Mesendoderm (in vitro differentiated cells): Measurements from ENCODE around the gene UPF2.

ENCODE experiments used
- DNase-seq: peaks from one replicate; pipeline ENCODE4 v3.0.0; 2013
- H2AK5ac ChIP-seq: 2 replicates; pipeline ENCODE4 v1.6.1; 2013; ENCODE audit warnings: low read length, inconsistent platforms
- H2BK120ac ChIP-seq: 2 replicates; pipeline ENCODE4 v1.6.1; 2013; ENCODE audit warnings: low read depth, mild to moderate bottlenecking, low read length, moderate library complexity, mixed read lengths
- H2BK15ac ChIP-seq: replicated peaks from 2 replicates; pipeline ENCODE4 v1.6.1; 2013; ENCODE audit warnings: low read depth, mild to moderate bottlenecking, moderate library complexity
- H2BK5ac ChIP-seq: 2 replicates; pipeline ENCODE4 v1.6.1; 2013; ENCODE audit warnings: low read length, inconsistent platforms
- H3K18ac ChIP-seq: 2 replicates; pipeline ENCODE4 v1.6.1; 2013; ENCODE audit warnings: mild to moderate bottlenecking, low read length, mixed read lengths
- H3K23ac ChIP-seq: one replicate; pipeline ENCODE4 v1.6.1; 2013; ENCODE audit warnings: low read length
- H3K27ac ChIP-seq: 2 replicates; pipeline ENCODE4 v1.5.1; 2013; ENCODE audit warnings: low read depth, mild to moderate bottlenecking, inconsistent platforms, low read length, moderate library complexity
- H3K27me3 ChIP-seq: 2 replicates; pipeline ENCODE4 v1.6.1; 2013; ENCODE audit warnings: low read length, control low read depth, mild to moderate bottlenecking, inconsistent platforms; ENCODE audit not compliant: insufficient read depth, poor library complexity
- H3K36me3 ChIP-seq: 2 replicates; pipeline ENCODE4 v1.6.1; 2013; ENCODE audit warnings: low read length, inconsistent platforms; ENCODE audit not compliant: control insufficient read depth, insufficient read depth
- H3K4ac ChIP-seq: one replicate; pipeline ENCODE4 v1.6.1; 2013; ENCODE audit warnings: low read depth, mild to moderate bottlenecking, low read length, moderate library complexity
- H3K4me1 ChIP-seq: 2 replicates; pipeline ENCODE4 v1.6.1; 2013; ENCODE audit warnings: low read depth, low read length, inconsistent platforms; ENCODE audit not compliant: control insufficient read depth
- H3K4me2 ChIP-seq: 2 replicates; pipeline ENCODE4 v1.6.1; 2013; ENCODE audit warnings: low read length
- H3K4me3 ChIP-seq: 2 replicates; pipeline ENCODE4 v1.5.1; 2013; ENCODE audit warnings: mild to moderate bottlenecking, low read length
- H3K56ac ChIP-seq: one replicate; pipeline ENCODE4 v1.6.1; 2013; ENCODE audit warnings: low read length
- H3K79me1 ChIP-seq: 2 replicates; pipeline ENCODE4 v1.6.1; 2013; ENCODE audit warnings: low read length, inconsistent platforms
- H3K79me2 ChIP-seq: 2 replicates; pipeline ENCODE4 v1.6.1; 2013; ENCODE audit warnings: mild to moderate bottlenecking, low read length; ENCODE audit not compliant: control insufficient read depth, insufficient read depth
- H3K9ac ChIP-seq: 2 replicates; pipeline ENCODE4 v1.6.1; 2013; ENCODE audit warnings: low read length, inconsistent platforms
- H4K5ac ChIP-seq: one replicate; pipeline ENCODE4 v1.6.1; 2013; ENCODE audit warnings: low read length
- H4K8ac ChIP-seq: one replicate; pipeline ENCODE4 v1.6.1; 2013; ENCODE audit warnings: low read depth, mild to moderate bottlenecking, control low read depth, low read length, moderate library complexity
- WGBS: extraction: QIAGEN DNeasy Blood & Tissue Kit; methylation state at CpG from one replicate; pipeline ENCODE4 v1.1.7; 2013; ENCODE audit warnings: low lambda C conversion rate, missing lambda C conversion rate; ENCODE audit not compliant: insufficient coverage; ENCODE audit errors: extremely low coverage; 5-methylcytosine and 5-hydroxymethylcytosine counted together

UPF2 gene

DNA sequence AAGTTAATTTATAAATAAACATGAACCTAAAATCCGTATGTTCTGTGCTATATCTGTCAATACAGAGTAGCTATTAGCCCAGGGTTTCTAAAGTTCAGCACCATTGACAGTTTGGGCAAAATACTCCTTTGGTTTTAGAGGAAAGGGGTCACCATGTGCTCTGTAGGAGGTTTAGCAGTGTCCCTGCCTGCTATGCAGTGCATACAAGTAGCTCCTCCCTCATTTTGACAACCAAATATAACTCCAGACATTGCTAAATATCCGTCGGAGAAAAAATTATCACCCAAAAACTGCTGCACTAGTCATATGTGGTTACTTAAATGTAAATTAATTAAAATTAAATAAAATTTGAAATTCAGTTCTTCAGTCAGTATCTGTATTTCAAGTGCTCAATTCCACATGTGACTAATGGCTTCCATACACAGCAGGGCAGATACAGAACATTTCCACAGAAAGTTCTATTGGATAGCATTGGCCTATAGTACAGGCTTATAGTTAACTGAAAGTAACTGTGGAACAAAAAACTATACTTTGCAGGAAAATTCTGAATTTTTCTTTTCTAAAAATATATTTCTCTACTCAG is 6.4 kb downstream of the UPF2 start:
- no peak overlapping the region for H3K18ac ChIP-seq
- no peak overlapping the region for H3K27ac ChIP-seq
- no peak overlapping the region for H2AK5ac ChIP-seq
- H3K36me3 ChIP-seq: peaks cover 2% of the 10 kb centered on the region
- no peaks in the 10 kb centered on the region for H3K4me1 ChIP-seq
- no peak overlapping the region for H2BK15ac ChIP-seq
- H3K56ac ChIP-seq: no peak overlapping the region
- H3K79me1 ChIP-seq: peaks cover 4% of the 10 kb centered on the region
- WGBS: no CpG with 5 or more reads among the region's 3 CpGs
- H3K23ac ChIP-seq: no peak overlapping the region
- H3K4me2 ChIP-seq: no peak overlapping the region
- no peak overlapping the region for H3K4me3 ChIP-seq
- no peak overlapping the region for H2BK120ac ChIP-seq
- peaks cover 31% of the 10 kb centered on the region for H3K79me2 ChIP-seq
- no peak overlapping the region for H3K4ac ChIP-seq
- no peak overlapping the region for H2BK5ac ChIP-seq
- no peak overlapping the region for H4K8ac ChIP-seq
- DNase-seq: no peak
- H3K27me3 ChIP-seq: no peaks in the 10 kb centered on the region
- H4K5ac ChIP-seq: no peak overlapping the region
- H3K9ac ChIP-seq: no peak overlapping the region

DNA sequence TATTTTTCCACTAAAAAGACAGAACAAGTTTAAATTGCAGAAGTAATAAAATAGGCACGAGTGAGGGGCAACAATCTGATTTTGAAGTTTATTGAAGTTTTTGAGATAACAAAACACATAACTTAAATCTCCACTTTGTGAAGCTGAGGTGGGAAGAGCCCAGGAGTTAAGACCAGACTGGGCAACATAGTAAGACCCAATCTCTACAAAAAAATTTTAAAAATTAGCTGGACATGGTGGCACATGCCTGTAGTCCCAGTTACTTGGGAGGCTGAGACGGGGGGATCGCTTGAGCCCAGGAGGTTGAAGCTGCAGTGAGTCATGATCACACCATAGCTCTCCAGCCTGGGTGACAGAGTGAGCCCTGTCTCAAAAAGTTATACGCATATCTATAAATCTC is 11.2 kb downstream of the UPF2 start:
- Histone ChIP-seq H2BK5ac (no peak overlapping the region), H3K4ac (no peak overlapping the region), H3K27me3 (no peaks in the 10 kb centered on the region), H3K18ac (no peak overlapping the region), H3K4me3 (no peak overlapping the region), H3K79me1 (peaks cover 5% of the 10 kb centered on the region), H3K23ac (no peak overlapping the region), H3K9ac (no peak overlapping the region), H4K8ac (no peak overlapping the region), H4K5ac (no peak overlapping the region), H3K79me2 (peaks cover 8% of the 10 kb centered on the region), H2AK5ac (no peak overlapping the region), H3K36me3 (peaks cover 2% of the 10 kb centered on the region), H2BK15ac (no peak overlapping the region), H2BK120ac (no peak overlapping the region), H3K4me1 (no peaks in the 10 kb centered on the region), H3K4me2 (no peak overlapping the region), H3K27ac (no peak overlapping the region), H3K56ac (no peak overlapping the region)
- no CpG with 5 or more reads among the region's 4 CpGs for WGBS
- no peak for DNase-seq

DNA sequence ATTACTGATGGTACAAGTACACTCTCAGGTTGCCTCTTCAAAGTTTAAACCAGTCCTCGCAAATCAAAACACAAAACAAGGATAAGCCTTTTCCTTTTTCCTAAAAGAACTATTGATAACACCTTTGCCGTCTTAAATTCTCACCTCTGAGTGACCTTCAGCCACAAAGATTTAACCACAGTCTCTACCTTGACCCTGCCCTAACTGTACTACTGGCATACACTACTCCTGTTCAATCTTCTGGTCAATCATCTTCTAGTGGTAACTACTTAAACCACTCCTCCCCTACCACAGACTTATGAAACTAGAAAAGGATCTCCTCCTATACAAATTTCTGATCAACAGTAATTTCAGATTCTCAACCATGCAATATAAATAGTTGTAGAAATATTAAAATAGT is 15.1 kb downstream of the UPF2 start:
- WGBS: no CpG with 5 or more reads among the region's 2 CpGs
- Histone ChIP-seq H3K4ac (no peak overlapping the region), H3K4me1 (no peaks in the 10 kb centered on the region), H3K56ac (no peak overlapping the region), H4K8ac (no peak overlapping the region), H3K27me3 (no peaks in the 10 kb centered on the region), H3K4me2 (no peak overlapping the region), H2BK15ac (no peak overlapping the region), H3K27ac (no peak overlapping the region), H3K18ac (no peak overlapping the region), H3K79me1 (peaks cover 5% of the 10 kb centered on the region), H3K4me3 (no peak overlapping the region), H2BK5ac (no peak overlapping the region), H3K23ac (no peak overlapping the region), H2AK5ac (no peak overlapping the region), H4K5ac (no peak overlapping the region), H3K79me2 (peaks cover 10% of the 10 kb centered on the region), H2BK120ac (no peak overlapping the region), H3K9ac (no peak overlapping the region), H3K36me3 (no peaks in the 10 kb centered on the region)
- DNase-seq: no peak

DNA sequence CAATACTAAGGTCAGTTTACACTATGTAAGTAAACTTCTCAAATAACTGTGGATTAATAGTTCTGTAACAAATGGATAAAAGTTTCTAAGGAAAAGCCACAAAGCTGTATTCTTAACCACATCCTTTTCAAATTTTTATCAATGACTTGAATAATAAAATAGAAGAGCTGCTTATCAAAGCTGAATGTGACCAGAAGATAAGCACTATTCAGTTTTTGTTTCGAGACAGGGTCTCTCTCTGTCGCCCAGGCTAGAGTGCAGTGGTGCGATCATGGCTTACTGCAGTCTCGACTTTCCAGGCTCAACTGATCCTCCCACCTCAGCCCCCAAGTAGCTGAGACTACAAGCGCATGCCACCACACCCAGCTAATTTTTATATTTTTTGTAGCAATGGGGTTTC is 17.0 kb downstream of the UPF2 start:
- Histone ChIP-seq H2AK5ac (no peak overlapping the region), H3K79me2 (peaks cover 10% of the 10 kb centered on the region), H4K5ac (no peak overlapping the region), H3K56ac (no peak overlapping the region), H3K4me1 (no peaks in the 10 kb centered on the region), H4K8ac (no peak overlapping the region), H3K36me3 (no peaks in the 10 kb centered on the region), H3K4ac (no peak overlapping the region), H3K23ac (no peak overlapping the region), H3K27ac (no peak overlapping the region), H2BK15ac (no peak overlapping the region), H3K79me1 (peaks cover 7% of the 10 kb centered on the region), H3K4me3 (no peak overlapping the region), H3K18ac (no peak overlapping the region), H3K4me2 (no peak overlapping the region), H3K27me3 (no peaks in the 10 kb centered on the region), H2BK5ac (no peak overlapping the region), H2BK120ac (no peak overlapping the region), H3K9ac (no peak overlapping the region)
- no peak for DNase-seq
- no CpG with 5 or more reads among the region's 5 CpGs for WGBS

DNA sequence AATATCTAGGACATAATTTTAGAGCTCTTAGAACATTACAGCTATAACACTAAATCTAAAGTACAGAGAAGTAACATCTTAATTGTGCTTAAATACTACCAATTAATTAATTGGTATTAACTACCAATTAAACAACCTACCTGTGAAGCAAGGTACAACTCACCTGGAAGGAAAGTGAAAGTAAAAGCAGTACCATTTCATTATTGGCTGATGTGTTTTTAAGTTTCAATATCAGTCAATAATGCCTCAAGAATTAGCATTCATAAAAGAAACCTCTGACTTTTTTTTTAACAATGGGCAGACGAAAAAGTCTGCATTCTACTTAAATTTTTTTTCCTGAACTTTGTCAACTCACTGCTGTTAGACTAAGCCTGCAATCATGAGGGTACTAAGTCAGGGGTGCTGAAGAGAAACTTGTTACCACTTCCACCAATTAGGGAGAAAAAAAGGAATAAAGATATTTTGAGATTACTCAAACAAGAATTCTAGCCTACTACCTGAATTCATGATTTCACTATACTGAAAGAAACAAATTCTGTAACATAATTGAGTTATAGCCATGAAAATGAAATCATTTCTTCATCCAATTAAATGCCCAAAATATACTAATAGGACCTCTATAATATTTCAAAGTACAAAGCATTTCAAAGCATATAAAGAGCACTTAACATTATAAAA is 19.9 kb downstream of the UPF2 start:
- Histone ChIP-seq H3K4me1 (no peaks in the 10 kb centered on the region), H2BK5ac (no peak overlapping the region), H2AK5ac (no peak overlapping the region), H2BK15ac (no peak overlapping the region), H2BK120ac (no peak overlapping the region), H3K4ac (no peak overlapping the region), H4K8ac (no peak overlapping the region), H3K79me2 (peaks cover 10% of the 10 kb centered on the region), H3K79me1 (peaks cover 7% of the 10 kb centered on the region), H3K27me3 (no peaks in the 10 kb centered on the region), H3K9ac (no peak overlapping the region), H3K36me3 (no peaks in the 10 kb centered on the region), H3K18ac (no peak overlapping the region), H3K56ac (no peak overlapping the region), H3K27ac (no peak overlapping the region), H3K4me2 (no peak overlapping the region), H3K4me3 (no peak overlapping the region), H3K23ac (no peak overlapping the region), H4K5ac (no peak overlapping the region)
- no peak for DNase-seq
- no CpG with 5 or more reads among the region's 1 CpG for WGBS

DNA sequence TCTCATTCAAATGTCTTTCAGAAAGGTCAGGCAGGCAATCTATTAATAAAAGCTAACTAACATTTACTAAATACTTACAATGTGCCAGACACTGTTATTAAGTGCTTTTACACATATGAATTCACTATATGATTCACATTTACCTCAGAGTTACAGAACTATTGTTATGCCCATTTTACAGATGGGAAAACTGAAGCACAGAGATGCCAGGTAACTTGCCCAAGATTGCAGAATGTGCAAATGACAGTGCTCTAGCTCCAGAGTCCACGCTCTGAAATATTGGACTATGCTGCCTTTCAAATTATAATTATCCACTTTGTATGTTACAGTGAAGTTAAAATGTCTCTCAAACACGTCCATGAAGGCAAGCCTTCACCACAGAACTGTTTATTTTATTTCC is 22.0 kb downstream of the UPF2 start:
- Histone ChIP-seq H2BK5ac (no peak overlapping the region), H3K79me1 (peaks cover 4% of the 10 kb centered on the region), H3K4me1 (no peaks in the 10 kb centered on the region), H3K18ac (no peak overlapping the region), H4K5ac (no peak overlapping the region), H3K27me3 (no peaks in the 10 kb centered on the region), H3K79me2 (peaks cover 7% of the 10 kb centered on the region), H3K56ac (no peak overlapping the region), H2BK15ac (no peak overlapping the region), H3K27ac (no peak overlapping the region), H3K9ac (no peak overlapping the region), H3K23ac (no peak overlapping the region), H2BK120ac (no peak overlapping the region), H3K4me2 (no peak overlapping the region), H3K4me3 (no peak overlapping the region), H2AK5ac (no peak overlapping the region), H4K8ac (no peak overlapping the region), H3K36me3 (no peaks in the 10 kb centered on the region), H3K4ac (no peak overlapping the region)
- no CpG with 5 or more reads among the region's 2 CpGs for WGBS
- no peak for DNase-seq
